HCT116 (cell line): ENCODE measurements around the gene HHAT. TPM values are rescaled to one million over a fixed set of nuclear protein-coding genes. Genes with fewer than 3 reads are reported as not detected.

Source experiments
- ATAC-seq: fragments of 200-7000 bp; cut with Tn5 transposase; 2 replicates; pipeline ENCODE4 v1.9.1; 2020; ENCODE audit warnings: mild to moderate bottlenecking, moderate library complexity
- BruUV-seq: library from RNA; stranded (reverse); fragments of 400-500 nt; replicated peaks from 2 replicates; lab custom pipeline; 2021; lab: Mats Ljungman, UMichigan
- CTCF ChIA-PET: fragments of 300-600 bp; sonication (Branson Sonifier 250); formaldehyde crosslinking; loops from one replicate; lab custom pipeline; 2021; ENCODE audit warnings: antibody characterized with exemption; lab: Charles Lee
- POLR2A ChIA-PET: fragments of 300-600, 350-600 bp; sonication (Branson Sonifier 250); formaldehyde crosslinking; loops from one replicate; lab custom pipeline; 2021; ENCODE audit warnings: antibody characterized with exemption; lab: Charles Lee
- RAD21 ChIA-PET, 2 experiments: fragments of 300-600 bp; sonication (Branson Sonifier 250); formaldehyde crosslinking; loops; one replicate each; lab custom pipeline; 2023; ENCODE audit warnings: low total read pairs in 2 of 2; ENCODE audit not compliant: uncharacterized antibody in 2 of 2, unreplicated experiment in 2 of 2, low non-redundant PET in 1 of 2; lab: Charles Lee
- DNase-seq: peaks from one replicate; pipeline ENCODE4 v3.0.0-alpha.2; 2010; ENCODE audit warnings: low read depth, low spot score
- H2AFZ ChIP-seq: fragments of 200-600 bp; shearing (Covaris generic), sonication (generic); 2 replicates; pipeline ENCODE4 v1.6.1; 2017; ENCODE audit warnings: low read depth, mixed run types, mixed read lengths, antibody characterized with exemption, low read length; ENCODE audit not compliant: poor library complexity, severe bottlenecking
- H3K27ac ChIP-seq: 2 replicates; pipeline ENCODE4 v1.5.1; 2012; ENCODE audit warnings: low read depth, low read length
- H3K27me3 ChIP-seq: fragments of 200-600 bp; sonication (generic); 2 replicates; pipeline ENCODE4 v1.6.1; 2016; ENCODE audit warnings: mixed run types, low read length, mixed read lengths; ENCODE audit not compliant: insufficient read depth
- H3K36me3 ChIP-seq, 2 experiments: fragments of 200-500 bp in 1 of 2; fragments of 200-600 bp in 1 of 2; sonication (Bioruptor generic) in 1 of 2; sonication (generic) in 1 of 2; 2 replicates each; pipeline versions ENCODE4 v1.5.1 to v1.6.1; 2014 to 2016; ENCODE audit warnings: low read length in 2 of 2, inconsistent platforms in 1 of 2, mixed read lengths in 1 of 2, mixed run types in 1 of 2; ENCODE audit not compliant: insufficient read depth in 2 of 2, control insufficient read depth in 1 of 2
- H3K4me1 ChIP-seq, 2 experiments: fragments of 200-600 bp in 1 of 2; sonication (generic) in 1 of 2; 2 replicates each; pipeline versions ENCODE4 v1.5.1 to v1.6.1; 2012 to 2017; ENCODE audit warnings: low read length in 2 of 2, inconsistent platforms in 1 of 2, mild to moderate bottlenecking in 1 of 2, mixed read lengths in 1 of 2, mixed run types in 1 of 2, moderate library complexity in 1 of 2; ENCODE audit not compliant: insufficient read depth in 2 of 2, control insufficient read depth in 1 of 2
- H3K4me2 ChIP-seq: fragments of 200-600 bp; sonication (generic); 2 replicates; pipeline ENCODE4 v1.6.1; 2017; ENCODE audit warnings: mixed run types, low read length, mixed read lengths
- H3K4me3 ChIP-seq, 2 experiments: fragments of 200-600 bp in 1 of 2; sonication (generic) in 1 of 2; replicated peaks in 1 of 2; 2 replicates each; pipeline ENCODE4 v1.5.1; 2011 to 2016; ENCODE audit warnings: low read length in 2 of 2, control low read depth in 1 of 2, low read depth in 1 of 2, mild to moderate bottlenecking in 1 of 2, mixed read lengths in 1 of 2, mixed run types in 1 of 2
- H3K79me2 ChIP-seq: fragments of 200-600 bp; sonication (generic); 2 replicates; pipeline ENCODE4 v1.6.1; 2017; ENCODE audit warnings: mild to moderate bottlenecking, mixed run types, low read length, moderate library complexity, mixed read lengths; ENCODE audit not compliant: insufficient read depth
- H3K9ac ChIP-seq: fragments of 200-600 bp; sonication (generic); 2 replicates; pipeline ENCODE4 v1.6.1; 2016; ENCODE audit warnings: low read length, mixed read lengths
- H3K9me2 ChIP-seq: fragments of 200-600 bp; sonication (generic), shearing (Covaris generic); 2 replicates; pipeline ENCODE4 v1.6.1; 2017; ENCODE audit warnings: mixed run types, mild to moderate bottlenecking, moderate library complexity; ENCODE audit not compliant: insufficient read depth
- H3K9me3 ChIP-seq, 2 experiments: fragments of 200-500 bp in 1 of 2; fragments of 200-600 bp in 1 of 2; sonication (Bioruptor generic) in 1 of 2; sonication (generic) in 1 of 2; 2 replicates each; pipeline ENCODE4 v1.6.1; 2014 to 2017; ENCODE audit warnings: low read length in 2 of 2, mixed read lengths in 2 of 2, inconsistent platforms in 1 of 2, low read depth in 1 of 2, mild to moderate bottlenecking in 1 of 2, mixed run types in 1 of 2, moderate library complexity in 1 of 2; ENCODE audit not compliant: control insufficient read depth in 1 of 2, insufficient read depth in 1 of 2
- H4K20me1 ChIP-seq: fragments of 200-600 bp; sonication (generic), shearing (Covaris generic); 2 replicates; pipeline ENCODE4 v1.6.1; 2017; ENCODE audit warnings: mixed run types, mild to moderate bottlenecking, moderate library complexity; ENCODE audit not compliant: insufficient read depth
- CBX3 ChIP-seq: IDR thresholded peaks from 2 replicates; pipeline ENCODE4 v1.6.1; 2012; ENCODE audit warnings: low read depth
- CEBPB ChIP-seq: IDR thresholded peaks from 2 replicates; pipeline ENCODE4 v1.6.1; 2012; ENCODE audit warnings: low read depth
- EGR1 ChIP-seq: IDR thresholded peaks from 2 replicates; pipeline ENCODE4 v1.6.1; 2012; ENCODE audit warnings: low read depth
- ELF1 ChIP-seq: IDR thresholded peaks from 2 replicates; pipeline ENCODE4 v1.6.1; 2012; ENCODE audit warnings: low read depth, borderline replicate concordance
- FOSL1 ChIP-seq: IDR thresholded peaks from 2 replicates; pipeline ENCODE4 v1.6.1; 2012; ENCODE audit warnings: low read depth
- JUND ChIP-seq: IDR thresholded peaks from 2 replicates; pipeline ENCODE4 v1.6.1; 2012
- POLR2A ChIP-seq: IDR thresholded peaks from 2 replicates; pipeline ENCODE4 v1.7.0; 2011; ENCODE audit warnings: borderline replicate concordance; ENCODE audit not compliant: insufficient read depth, insufficient read length; ENCODE audit errors: extremely low read depth
- POLR2AphosphoS5 ChIP-seq: IDR thresholded peaks from 2 replicates; pipeline ENCODE4 v1.6.1; 2011; ENCODE audit warnings: mild to moderate bottlenecking, low read depth, low read length, moderate library complexity
- RAD21 ChIP-seq: IDR thresholded peaks from 2 replicates; pipeline ENCODE4 v1.6.1; 2012; ENCODE audit warnings: low read depth, mild to moderate bottlenecking
- SIN3A ChIP-seq: IDR thresholded peaks from 2 replicates; pipeline ENCODE4 v1.6.1; 2012; ENCODE audit warnings: low read depth
- SP1 ChIP-seq: IDR thresholded peaks from 2 replicates; pipeline ENCODE4 v1.6.1; 2012; ENCODE audit warnings: low read depth
- SRF ChIP-seq: IDR thresholded peaks from 2 replicates; pipeline ENCODE4 v1.6.1; 2012; ENCODE audit warnings: low read depth
- TCF7L2 ChIP-seq: IDR thresholded peaks from 2 replicates; pipeline ENCODE4 v1.7.0; 2011; ENCODE audit warnings: borderline replicate concordance, inconsistent platforms; ENCODE audit not compliant: insufficient read depth, insufficient read length; ENCODE audit errors: extremely low read depth
- YY1 ChIP-seq: IDR thresholded peaks from 2 replicates; pipeline ENCODE4 v1.6.1; 2011; ENCODE audit warnings: low read length, low read depth, moderate library complexity, mild to moderate bottlenecking; ENCODE audit not compliant: insufficient replicate concordance; ENCODE audit errors: extremely low read depth
- ZBTB33 ChIP-seq: IDR thresholded peaks from 2 replicates; pipeline ENCODE4 v1.6.1; 2011; ENCODE audit warnings: mild to moderate bottlenecking, low read length, moderate library complexity; ENCODE audit not compliant: insufficient replicate concordance; ENCODE audit errors: extremely low read depth
- ZNF274 ChIP-seq: fragments of 200-500 bp; sonication (Bioruptor generic); IDR thresholded peaks from 2 replicates; pipeline ENCODE4 v1.6.1; 2014; ENCODE audit warnings: mild to moderate bottlenecking, low read depth, low read length, inconsistent platforms
- intact Hi-C: fragments of 100-400 bp; cut with micrococcal nuclease; formaldehyde crosslinking; loops from 2 replicates; pipeline ENCODE4 v1.10.0; 2022
- total RNA-seq: library from RNA; stranded (reverse); gene quantifications from one replicate; pipeline ENCODE4 v1.2.1, GENCODE V29; 2021; ENCODE audit not compliant: unreplicated experiment
- TF ChIP-seq, protein P1 (sequence below), 3 experiments: fragments of 200-600 bp in 1 of 3; sonication (generic) in 1 of 3; IDR thresholded peaks in 2 of 3; conservative IDR thresholded peaks in 1 of 3; 2 replicates each; pipeline ENCODE4 v1.5.1; 2012 to 2017; ENCODE audit warnings: low read depth in 2 of 3, low read length in 2 of 3, antibody characterized with exemption in 1 of 3, borderline replicate concordance in 1 of 3, control low read depth in 1 of 3, mild to moderate bottlenecking in 1 of 3, mixed read lengths in 1 of 3, mixed run types in 1 of 3, moderate library complexity in 1 of 3; ENCODE audit not compliant: insufficient read depth in 1 of 3
- TF ChIP-seq, protein P2 (sequence below): IDR thresholded peaks from 2 replicates; pipeline ENCODE4 v1.6.1; 2012
- TF ChIP-seq, protein P3 (sequence below): IDR thresholded peaks from 2 replicates; pipeline ENCODE4 v1.6.1; 2012

The HHAT gene
- total RNA-seq, 1 experiment from 2014 or later, result 2.7 TPM

- Histone ChIP-seq H3K27ac (no peak overlapping the region), H3K9ac (no peak overlapping the region), H2AFZ (no peak overlapping the region), H4K20me1 (no peaks in the 10 kb centered on the region), H3K79me2 (no peaks in the 10 kb centered on the region), H3K36me3 (no peaks in the 10 kb centered on the region), H3K4me1 (no peaks in the 10 kb centered on the region), H3K9me3 (no peaks in the 10 kb centered on the region), H3K9me2 (no peaks in the 10 kb centered on the region), H3K4me3 (no peak overlapping the region), H3K4me2 (no peak overlapping the region), H3K27me3 (peaks cover 28% of the 10 kb centered on the region)
- ChIA-PET RAD21 (no interaction called here), CTCF (no interaction called here), POLR2A (no interaction called here)
- ATAC-seq (no peak), DNase-seq (no peak)
- BruUV-seq, result no TSS peak
- no peak for TF ChIP-seq EGR1
- no peak for TF ChIP-seq CEBPB
- TF ChIP-seq, protein P1, sequence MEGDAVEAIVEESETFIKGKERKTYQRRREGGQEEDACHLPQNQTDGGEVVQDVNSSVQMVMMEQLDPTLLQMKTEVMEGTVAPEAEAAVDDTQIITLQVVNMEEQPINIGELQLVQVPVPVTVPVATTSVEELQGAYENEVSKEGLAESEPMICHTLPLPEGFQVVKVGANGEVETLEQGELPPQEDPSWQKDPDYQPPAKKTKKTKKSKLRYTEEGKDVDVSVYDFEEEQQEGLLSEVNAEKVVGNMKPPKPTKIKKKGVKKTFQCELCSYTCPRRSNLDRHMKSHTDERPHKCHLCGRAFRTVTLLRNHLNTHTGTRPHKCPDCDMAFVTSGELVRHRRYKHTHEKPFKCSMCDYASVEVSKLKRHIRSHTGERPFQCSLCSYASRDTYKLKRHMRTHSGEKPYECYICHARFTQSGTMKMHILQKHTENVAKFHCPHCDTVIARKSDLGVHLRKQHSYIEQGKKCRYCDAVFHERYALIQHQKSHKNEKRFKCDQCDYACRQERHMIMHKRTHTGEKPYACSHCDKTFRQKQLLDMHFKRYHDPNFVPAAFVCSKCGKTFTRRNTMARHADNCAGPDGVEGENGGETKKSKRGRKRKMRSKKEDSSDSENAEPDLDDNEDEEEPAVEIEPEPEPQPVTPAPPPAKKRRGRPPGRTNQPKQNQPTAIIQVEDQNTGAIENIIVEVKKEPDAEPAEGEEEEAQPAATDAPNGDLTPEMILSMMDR (IDR thresholded peaks at IDR 0.05 in 2 of 3, conservative IDR thresholded peaks at IDR 0.05 in 1 of 3; ENCODE audit: borderline replicate concordance in 1 of 3, insufficient read depth in 1 of 3, low read depth in 2 of 3, low read length in 2 of 3), result no peak
- TF ChIP-seq, protein P2, sequence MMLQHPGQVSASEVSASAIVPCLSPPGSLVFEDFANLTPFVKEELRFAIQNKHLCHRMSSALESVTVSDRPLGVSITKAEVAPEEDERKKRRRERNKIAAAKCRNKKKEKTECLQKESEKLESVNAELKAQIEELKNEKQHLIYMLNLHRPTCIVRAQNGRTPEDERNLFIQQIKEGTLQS, result no peak
- no peak for TF ChIP-seq POLR2A
- no peak for TF ChIP-seq YY1
- TF ChIP-seq, protein P3, sequence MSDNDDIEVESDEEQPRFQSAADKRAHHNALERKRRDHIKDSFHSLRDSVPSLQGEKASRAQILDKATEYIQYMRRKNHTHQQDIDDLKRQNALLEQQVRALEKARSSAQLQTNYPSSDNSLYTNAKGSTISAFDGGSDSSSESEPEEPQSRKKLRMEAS, result no peak
- TF ChIP-seq SP1, result no peak
- TF ChIP-seq TCF7L2, result no peak
- TF ChIP-seq SIN3A, result no peak
- TF ChIP-seq ELF1, result no peak
- no peak for TF ChIP-seq ZBTB33
- no peak for TF ChIP-seq RAD21
- TF ChIP-seq ZNF274, result no peak
- TF ChIP-seq SRF, result no peak
- no peak for TF ChIP-seq POLR2AphosphoS5
- TF ChIP-seq JUND, result no peak
- TF ChIP-seq FOSL1, result no peak
- no peak for TF ChIP-seq CBX3
- intact Hi-C loops, result no loop called here
Measured at GRCh38 chr1:210532223-210532598, 203.5 kb downstream of the HHAT start.
